Progenitor cell of endocrine pancreas (in vitro differentiated cells): ENCODE results near the gene RTN4. TPM values are rescaled to one million over a fixed set of nuclear protein-coding genes. Genes with fewer than 3 reads are reported as not detected.

Source experiments
- DNase-seq: peaks from one replicate; pipeline ENCODE4 v3.0.0; 2021; ENCODE audit warnings: low spot score; ENCODE audit not compliant: unreplicated experiment
- H3K27ac Mint-ChIP-seq: 2 replicates; pipeline ENCODE4 v1.8.0; 2021; ENCODE audit warnings: mild to moderate bottlenecking, moderate library complexity, mixed read lengths
- H3K27me3 Mint-ChIP-seq: 2 replicates; pipeline ENCODE4 v1.8.0; 2021; ENCODE audit warnings: mixed read lengths
- H3K36me3 Mint-ChIP-seq: 2 replicates; pipeline ENCODE4 v1.8.0; 2022; ENCODE audit warnings: mixed read lengths; ENCODE audit not compliant: insufficient read depth
- H3K4me1 Mint-ChIP-seq: 2 replicates; pipeline ENCODE4 v1.8.0; 2021; ENCODE audit warnings: low read depth, mixed read lengths
- H3K4me3 Mint-ChIP-seq: 2 replicates; pipeline ENCODE4 v1.8.0; 2021; ENCODE audit warnings: low read depth, mild to moderate bottlenecking, moderate library complexity, mixed read lengths
- H3K9me3 Mint-ChIP-seq: 2 replicates; pipeline ENCODE4 v1.8.0; 2021; ENCODE audit warnings: low read depth, mixed read lengths
- total RNA-seq: library from RNA; stranded (reverse); gene quantifications from 2 replicates; pipeline ENCODE4 v1.2.1, GENCODE V29; 2021
- TF ChIP-seq, protein P1 (sequence below): fragments of 200-600 bp; sonication (generic); IDR thresholded peaks from one replicate; pipeline ENCODE4 v1.5.0; 2021; ENCODE audit warnings: antibody characterized with exemption, mild to moderate bottlenecking; ENCODE audit not compliant: unreplicated experiment

Gene RTN4
- total RNA-seq, 1 donor from 2014 or later: 246 TPM

DNA sequence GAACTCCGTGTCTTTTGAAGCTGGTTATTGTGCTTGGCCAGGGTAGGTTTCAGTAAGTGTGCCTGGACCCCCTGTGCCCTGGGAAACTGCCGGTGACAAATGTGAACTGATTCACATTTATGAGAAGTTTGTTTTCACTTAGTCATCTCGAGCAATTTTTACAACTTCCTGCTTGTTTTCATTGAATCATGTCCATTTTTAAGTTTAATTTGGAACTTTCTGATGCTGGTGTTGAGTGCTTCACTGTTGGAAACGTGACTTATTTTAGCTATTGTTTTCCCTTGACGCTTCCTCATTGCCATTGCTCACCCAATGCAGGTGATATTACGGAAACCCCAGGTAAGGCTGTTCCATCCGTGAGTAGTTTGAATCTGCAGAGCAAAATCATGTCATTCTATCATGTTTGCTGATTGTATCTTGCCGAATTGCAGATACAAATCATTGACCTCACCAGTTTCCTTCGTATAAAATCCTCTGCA lies 97.2 kb downstream of the RTN4 start:
- H3K4me3 Mint-ChIP-seq: no peak overlapping the region
- H3K9me3 Mint-ChIP-seq: no peaks in the 10 kb centered on the region
- H3K4me1 Mint-ChIP-seq: peaks cover 11% of the 10 kb centered on the region
- no peak for DNase-seq
- TF ChIP-seq, protein P1, sequence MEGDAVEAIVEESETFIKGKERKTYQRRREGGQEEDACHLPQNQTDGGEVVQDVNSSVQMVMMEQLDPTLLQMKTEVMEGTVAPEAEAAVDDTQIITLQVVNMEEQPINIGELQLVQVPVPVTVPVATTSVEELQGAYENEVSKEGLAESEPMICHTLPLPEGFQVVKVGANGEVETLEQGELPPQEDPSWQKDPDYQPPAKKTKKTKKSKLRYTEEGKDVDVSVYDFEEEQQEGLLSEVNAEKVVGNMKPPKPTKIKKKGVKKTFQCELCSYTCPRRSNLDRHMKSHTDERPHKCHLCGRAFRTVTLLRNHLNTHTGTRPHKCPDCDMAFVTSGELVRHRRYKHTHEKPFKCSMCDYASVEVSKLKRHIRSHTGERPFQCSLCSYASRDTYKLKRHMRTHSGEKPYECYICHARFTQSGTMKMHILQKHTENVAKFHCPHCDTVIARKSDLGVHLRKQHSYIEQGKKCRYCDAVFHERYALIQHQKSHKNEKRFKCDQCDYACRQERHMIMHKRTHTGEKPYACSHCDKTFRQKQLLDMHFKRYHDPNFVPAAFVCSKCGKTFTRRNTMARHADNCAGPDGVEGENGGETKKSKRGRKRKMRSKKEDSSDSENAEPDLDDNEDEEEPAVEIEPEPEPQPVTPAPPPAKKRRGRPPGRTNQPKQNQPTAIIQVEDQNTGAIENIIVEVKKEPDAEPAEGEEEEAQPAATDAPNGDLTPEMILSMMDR: no peak
- no peak overlapping the region for H3K27ac Mint-ChIP-seq
- no peaks in the 10 kb centered on the region for H3K36me3 Mint-ChIP-seq
- H3K27me3 Mint-ChIP-seq: peaks cover 4% of the 10 kb centered on the region

DNA sequence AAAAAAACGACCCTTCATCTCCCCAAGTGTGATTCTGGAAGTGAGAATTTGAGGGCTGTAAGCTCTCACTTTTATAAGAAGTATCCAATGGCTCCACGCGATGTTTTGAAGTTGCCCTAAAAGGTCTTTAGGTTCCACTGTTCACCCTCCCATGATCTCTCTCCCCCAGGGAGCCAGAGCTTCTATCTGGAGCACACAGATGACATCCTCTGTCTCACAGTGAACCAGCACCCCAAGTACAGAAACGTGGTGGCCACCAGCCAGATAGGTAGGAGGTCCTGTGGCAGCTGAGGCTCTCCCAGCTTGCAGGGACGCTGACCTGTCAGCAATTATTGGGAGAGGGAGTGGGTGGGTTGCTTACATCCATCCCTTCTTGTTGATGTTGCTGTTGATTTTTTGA lies 97.8 kb downstream of the RTN4 start:
- TF ChIP-seq, protein P1: no peak
- Mint-ChIP-seq H3K27me3 (peaks cover 5% of the 10 kb centered on the region), H3K4me3 (no peak overlapping the region)

DNA sequence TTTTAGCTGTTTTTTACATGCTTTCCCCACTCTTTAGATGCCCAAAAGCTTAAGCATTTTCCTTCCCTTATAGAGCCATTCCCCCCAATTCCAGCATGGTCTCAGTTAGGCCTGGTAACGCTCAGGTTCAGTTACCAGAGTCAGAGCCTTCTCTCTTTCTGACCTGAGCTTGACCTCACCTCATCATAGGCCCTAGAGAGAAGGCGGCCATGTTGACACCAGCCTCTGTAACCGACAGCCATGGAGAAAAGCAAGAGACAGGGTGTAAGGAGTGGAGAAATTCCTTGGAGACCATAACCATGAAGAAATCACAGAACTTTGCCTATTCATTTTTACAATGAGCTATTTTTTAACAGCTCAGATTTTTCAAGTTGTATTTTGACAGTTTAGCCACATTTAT lies 99.4 kb downstream of the RTN4 start:
- Mint-ChIP-seq H3K9me3 (no peaks in the 10 kb centered on the region), H3K4me1 (peaks cover 6% of the 10 kb centered on the region)

More for the DNA sequence above, 97.8 kb downstream of the RTN4 start:
- no peak for DNase-seq
- no peaks in the 10 kb centered on the region for H3K9me3 Mint-ChIP-seq
- no peak overlapping the region for H3K27ac Mint-ChIP-seq
- H3K4me1 Mint-ChIP-seq: peaks cover 11% of the 10 kb centered on the region
- no peaks in the 10 kb centered on the region for H3K36me3 Mint-ChIP-seq

DNA sequence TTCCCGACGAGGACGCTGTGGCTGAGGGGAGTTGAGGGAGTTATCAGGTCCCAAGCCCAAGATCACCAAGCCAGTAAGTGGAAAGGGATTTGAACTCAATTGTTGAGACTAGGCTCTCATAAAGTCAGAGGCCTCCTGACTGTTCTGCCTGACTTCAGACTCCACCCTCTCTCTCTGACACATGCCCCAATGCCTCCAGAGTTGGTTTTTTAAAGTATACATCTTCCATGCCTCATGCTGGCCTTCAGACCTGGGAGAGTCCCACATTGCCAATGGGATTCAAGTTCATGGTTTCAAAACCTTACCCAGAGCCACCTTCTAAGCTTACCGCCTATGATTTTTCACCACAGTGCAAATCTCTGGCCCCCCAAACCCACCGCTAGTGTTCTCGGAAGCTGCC lies 100.8 kb downstream of the RTN4 start:
- Mint-ChIP-seq H3K36me3 (no peaks in the 10 kb centered on the region), H3K4me1 (no peaks in the 10 kb centered on the region), H3K9me3 (no peaks in the 10 kb centered on the region), H3K4me3 (no peak overlapping the region), H3K27me3 (peaks cover 13% of the 10 kb centered on the region), H3K27ac (no peak overlapping the region)
- TF ChIP-seq, protein P1: no peak
- no peak for DNase-seq

More for the DNA sequence above, 99.4 kb downstream of the RTN4 start:
- DNase-seq: no peak
- Mint-ChIP-seq H3K27me3 (peaks cover 13% of the 10 kb centered on the region), H3K36me3 (no peaks in the 10 kb centered on the region), H3K27ac (no peak overlapping the region), H3K4me3 (no peak overlapping the region)
- TF ChIP-seq, protein P1: no peak

DNA sequence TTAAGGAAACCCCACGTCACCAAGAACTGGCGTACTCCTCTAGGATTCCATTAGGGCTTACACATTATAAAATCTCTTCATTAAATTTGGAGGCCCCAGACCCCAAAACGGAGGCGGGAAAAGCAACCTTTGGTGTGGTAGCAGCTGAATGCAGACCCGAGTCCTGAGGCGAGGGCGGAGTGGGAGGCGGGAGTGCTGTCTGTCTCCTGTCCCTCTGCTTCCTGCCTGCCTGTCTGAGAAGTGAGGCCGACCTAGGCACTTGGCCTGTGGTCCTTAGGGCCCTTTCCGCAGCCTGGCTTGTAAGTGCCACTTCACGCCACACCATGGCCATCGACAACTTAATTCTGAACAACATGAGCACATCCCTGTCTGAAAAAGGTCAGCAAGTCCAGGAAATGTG lies 102.1 kb downstream of the RTN4 start:
- Mint-ChIP-seq H3K4me3 (no peak overlapping the region), H3K9me3 (no peaks in the 10 kb centered on the region), H3K27ac (no peak overlapping the region), H3K4me1 (no peaks in the 10 kb centered on the region), H3K27me3 (peaks cover 13% of the 10 kb centered on the region), H3K36me3 (no peaks in the 10 kb centered on the region)
- DNase-seq: no peak
- TF ChIP-seq, protein P1: no peak
